H1 (cell line): ENCODE data around the gene PPP4R3A. TPM values are rescaled to one million over a fixed set of nuclear protein-coding genes. Genes with fewer than 3 reads are reported as not detected.

ENCODE experiments used
- CTCF ChIA-PET: fragments of 300-600 bp; sonication (Branson Sonifier 250); formaldehyde crosslinking; loops from one replicate; lab custom pipeline; 2021; ENCODE audit not compliant: partially characterized antibody; lab: Charles Lee
- POLR2A ChIA-PET: fragments of 300-600 bp; sonication (Branson Sonifier 250); formaldehyde crosslinking; loops from one replicate; lab custom pipeline; 2021; ENCODE audit warnings: inconsistent platforms; ENCODE audit not compliant: partially characterized antibody; lab: Charles Lee
- DNase-seq, 2 experiments: peaks; one replicate each; pipeline versions ENCODE4 v3.0.0 to v3.0.0-alpha.2; 2010 to 2022; ENCODE audit warnings: low spot score in 2 of 2, low read depth in 1 of 2, mixed read lengths in 1 of 2
- FAIRE-seq: peaks from 2 replicates; lab custom pipeline; 2011; peaks lifted over from hg19 to GRCh38; lab: Jason Lieb, UNC
- H2AFZ ChIP-seq: 2 replicates; pipeline ENCODE4 v1.8.1; 2012; ENCODE audit warnings: low read length, inconsistent platforms
- H2AK5ac ChIP-seq: 2 replicates; pipeline ENCODE4 v1.6.1; 2013; ENCODE audit warnings: low read depth, low read length
- H2BK120ac ChIP-seq: replicated peaks from 2 replicates; pipeline ENCODE3; 2013; ENCODE audit warnings: low read depth, low read length, inconsistent platforms
- H2BK12ac ChIP-seq: 2 replicates; pipeline ENCODE4 v1.6.1; 2013; ENCODE audit warnings: low read depth, low read length
- H2BK15ac ChIP-seq: 2 replicates; pipeline ENCODE4 v1.6.1; 2013; ENCODE audit warnings: low read length
- H2BK20ac ChIP-seq: 2 replicates; pipeline ENCODE4 v1.6.1; 2013; ENCODE audit warnings: low read length
- H2BK5ac ChIP-seq: 2 replicates; pipeline ENCODE4 v1.6.1; 2013; ENCODE audit warnings: low read depth, low read length
- H3K14ac ChIP-seq: 2 replicates; pipeline ENCODE4 v1.6.1; 2013; ENCODE audit warnings: inconsistent platforms; ENCODE audit not compliant: insufficient read length
- H3K18ac ChIP-seq: 2 replicates; pipeline ENCODE4 v1.6.1; 2013; ENCODE audit warnings: low read length; ENCODE audit errors: extremely low read depth
- H3K23ac ChIP-seq: 2 replicates; pipeline ENCODE4 v1.6.1; 2013; ENCODE audit warnings: inconsistent platforms; ENCODE audit not compliant: insufficient read length
- H3K23me2 ChIP-seq: 2 replicates; pipeline ENCODE4 v1.6.1; 2013; ENCODE audit warnings: low read depth, low read length
- H3K27ac ChIP-seq: 2 replicates; pipeline ENCODE4 v1.6.1; 2011; ENCODE audit warnings: low read depth, low read length, inconsistent platforms
- H3K27me3 ChIP-seq, 4 experiments: replicated peaks in 1 of 4; 1 replicate in 1 of 4; 2 replicates in 3 of 4; pipeline versions ENCODE4 v1.6.1 to v1.8.1; 2011 to 2013; ENCODE audit warnings: low read length in 3 of 4, mild to moderate bottlenecking in 3 of 4, inconsistent platforms in 2 of 4, mixed read lengths in 2 of 4, moderate library complexity in 1 of 4; ENCODE audit not compliant: control insufficient read depth in 3 of 4, insufficient read depth in 3 of 4; ENCODE audit errors: extremely low read depth in 1 of 4
- H3K36me3 ChIP-seq, 4 experiments: 2 replicates each; pipeline versions ENCODE4 v1.6.1 to v1.8.1; 2011 to 2013; ENCODE audit warnings: mild to moderate bottlenecking in 4 of 4, low read length in 3 of 4, moderate library complexity in 2 of 4, control low read depth in 1 of 4, inconsistent platforms in 1 of 4; ENCODE audit not compliant: insufficient read depth in 4 of 4, control insufficient read depth in 2 of 4
- H3K4ac ChIP-seq: replicated peaks from 2 replicates; pipeline ENCODE3; 2013; ENCODE audit warnings: low read length, low read depth, mixed read lengths, inconsistent platforms; ENCODE audit not compliant: insufficient read length
- H3K4me1 ChIP-seq, 4 experiments: replicated peaks in 1 of 4; 1 replicate in 1 of 4; 2 replicates in 3 of 4; pipeline versions ENCODE4 v1.6.1 to v1.8.1; 2011 to 2013; ENCODE audit warnings: low read length in 3 of 4, inconsistent platforms in 2 of 4, mixed read lengths in 1 of 4; ENCODE audit not compliant: insufficient read depth in 4 of 4, control insufficient read depth in 3 of 4
- H3K4me2 ChIP-seq, 2 experiments: 2 replicates each; pipeline versions ENCODE4 v1.6.1 to v1.8.1; 2011 to 2013; ENCODE audit warnings: low read depth in 2 of 2, low read length in 2 of 2, control low read depth in 1 of 2, inconsistent platforms in 1 of 2, mild to moderate bottlenecking in 1 of 2; ENCODE audit not compliant: insufficient read depth in 1 of 2
- H3K4me3 ChIP-seq, 4 experiments: fragments of 200-600, 300-600 bp in 1 of 4; sonication (generic), shearing (Covaris generic), sonication (Bioruptor Twin) in 1 of 4; 2 replicates each; pipeline versions ENCODE4 v1.5.1 to v1.8.1; 2011 to 2016; ENCODE audit warnings: low read length in 4 of 4, low read depth in 3 of 4, control low read depth in 2 of 4, inconsistent platforms in 2 of 4, mild to moderate bottlenecking in 2 of 4, mixed read lengths in 1 of 4, moderate library complexity in 1 of 4; ENCODE audit not compliant: insufficient read depth in 2 of 4; ENCODE audit errors: extremely low read depth in 1 of 4
- H3K56ac ChIP-seq: replicated peaks from 2 replicates; pipeline ENCODE3; 2013; ENCODE audit warnings: low read depth, mild to moderate bottlenecking, mixed read lengths, low read length, inconsistent platforms; ENCODE audit not compliant: insufficient read length
- H3K79me1 ChIP-seq: 2 replicates; pipeline ENCODE4 v1.6.1; 2013; ENCODE audit warnings: low read depth, low read length, control low read depth
- H3K79me2 ChIP-seq, 2 experiments: 2 replicates each; pipeline versions ENCODE4 v1.6.1 to v1.8.1; 2012 to 2013; ENCODE audit warnings: low read length in 2 of 2, mild to moderate bottlenecking in 2 of 2, inconsistent platforms in 1 of 2; ENCODE audit not compliant: insufficient read depth in 2 of 2, control insufficient read depth in 1 of 2
- H3K9ac ChIP-seq, 4 experiments: replicated peaks in 1 of 4; 1 replicate in 1 of 4; 2 replicates in 3 of 4; pipeline versions ENCODE4 v1.6.1 to v1.8.1; 2011 to 2013; ENCODE audit warnings: low read depth in 3 of 4, low read length in 3 of 4, control low read depth in 2 of 4, mild to moderate bottlenecking in 2 of 4, moderate library complexity in 2 of 4, inconsistent platforms in 1 of 4; ENCODE audit errors: extremely low read depth in 1 of 4
- H3K9me3 ChIP-seq, 2 experiments: 2 replicates each; pipeline versions ENCODE4 v1.6.1 to v1.8.1; 2012 to 2013; ENCODE audit warnings: mild to moderate bottlenecking in 2 of 2, moderate library complexity in 2 of 2, control low read depth in 1 of 2, inconsistent platforms in 1 of 2, low read depth in 1 of 2, low read length in 1 of 2, mixed read lengths in 1 of 2; ENCODE audit not compliant: insufficient read depth in 2 of 2
- H4K20me1 ChIP-seq, 2 experiments: replicated peaks in 1 of 2; 2 replicates each; pipeline versions ENCODE3 to v1.8.1; 2011 to 2013; ENCODE audit warnings: inconsistent platforms in 2 of 2, low read length in 2 of 2, mild to moderate bottlenecking in 1 of 2; ENCODE audit not compliant: insufficient read depth in 2 of 2, control insufficient read depth in 1 of 2
- H4K5ac ChIP-seq: 2 replicates; pipeline ENCODE4 v1.6.1; 2013; ENCODE audit warnings: low read length, low read depth, mixed read lengths, inconsistent platforms; ENCODE audit not compliant: insufficient read length
- H4K8ac ChIP-seq: 2 replicates; pipeline ENCODE4 v1.8.0; 2013; ENCODE audit warnings: mild to moderate bottlenecking, moderate library complexity, low read length, inconsistent platforms; ENCODE audit not compliant: insufficient read depth; ENCODE audit errors: extremely low read depth
- H4K91ac ChIP-seq: replicated peaks from 2 replicates; pipeline ENCODE3; 2013; ENCODE audit warnings: low read length, mixed read lengths, inconsistent platforms; ENCODE audit not compliant: insufficient read length
- WGBS, 2 experiments: shearing (Covaris generic) in 1 of 2; methylation state at CpG; one replicate each; pipeline versions ENCODE4 v1.1.6 to v1.1.7; 2013 to 2015; ENCODE audit warnings: low lambda C conversion rate in 2 of 2, mixed read lengths in 2 of 2, inconsistent platforms in 1 of 2, low coverage in 1 of 2, missing lambda C conversion rate in 1 of 2; ENCODE audit not compliant: insufficient replicate concordance in 2 of 2, insufficient coverage in 1 of 2, insufficient read length in 1 of 2; ENCODE audit errors: extremely low coverage in 1 of 2, missing lambda C conversion rate in 1 of 2; 5-methylcytosine and 5-hydroxymethylcytosine counted together
- polyA plus RNA-seq, 7 experiments: library from polyadenylated mRNA; depleted of rRNA in 3 of 7; stranded (reverse) in 5 of 7; unstranded in 2 of 7; fragments of >200 nt in 5 of 7; fragments of 200-250 nt in 2 of 7; gene quantifications; 1 replicate in 5 of 7; 2 replicates in 1 of 7; 4 replicates in 1 of 7; pipeline versions ENCODE4 v1.2.1 to v1.2.3, GENCODE V29; 2011 to 2013; ENCODE audit warnings: missing spikeins in 2 of 7, mixed read lengths in 2 of 7
- total RNA-seq: library from RNA; stranded (reverse); fragmentation: NEBNext Ultra II Directional; extraction: Animal tissue kit (Norgen Biotek cat#: 25700); gene quantifications from 2 replicates; pipeline ENCODE4 v1.2.1, GENCODE V29; 2021

PPP4R3A gene
- total and polyA plus RNA-seq, 2 of the 8 experiments (the other 6 are each of a cell fraction or from before 2014, with no cell fraction given), result 31.7 to 122 TPM

GRCh38 chr14:91536327-91536726 lies 26.2 kb upstream of the PPP4R3A start:
- H2BK20ac ChIP-seq, result no peak overlapping the region
- no peak overlapping the region for H3K4me2 ChIP-seq
- DNase-seq, result no peak
- H2BK15ac ChIP-seq, result no peak overlapping the region
- no peak overlapping the region for H2BK12ac ChIP-seq
- H3K4me1 ChIP-seq, result no peaks in the 10 kb centered on the region
- ChIA-PET CTCF (interaction anchor here (0.9 to 1.8 kb wide), 4 partner anchors 10 to 356 kb away, joined by 3 to 4 read pairs (median 3); no protein-coding TSS in a partner anchor), POLR2A (no interaction called here)
- H3K9me3 ChIP-seq, result peaks cover 0 to 11% of the 10 kb centered on the region in 2 experiments; a peak in 1 of 4 replicates
- H3K23me2 ChIP-seq, result no peaks in the 10 kb centered on the region
- H2AFZ ChIP-seq, result peak overlapping the region; percentile 85
- no peak overlapping the region for H4K5ac ChIP-seq
- no peak overlapping the region for H2BK120ac ChIP-seq
- no peak overlapping the region for H2BK5ac ChIP-seq
- no peak overlapping the region for H3K23ac ChIP-seq
- H4K20me1 ChIP-seq, result no peaks in the 10 kb centered on the region
- no peak overlapping the region for H3K18ac ChIP-seq
- H3K79me2 ChIP-seq, result no peaks in the 10 kb centered on the region
- H3K9ac ChIP-seq, result no peak overlapping the region
- no peak overlapping the region for H3K27ac ChIP-seq
- no peaks in the 10 kb centered on the region for H3K27me3 ChIP-seq
- FAIRE-seq, result no peak
- H3K79me1 ChIP-seq, result no peaks in the 10 kb centered on the region
- no peak overlapping the region for H4K91ac ChIP-seq
- H2AK5ac ChIP-seq, result no peak overlapping the region
- no peak overlapping the region for H4K8ac ChIP-seq
- WGBS, 2 experiments, result 85% methylated on average over 3 of the region's 3 CpGs; no CpG with 5 or more reads in 1 of the 2 experiments
- H3K14ac ChIP-seq, result no peak overlapping the region
- H3K36me3 ChIP-seq, result no peaks in the 10 kb centered on the region
- H3K4me3 ChIP-seq, result no peak overlapping the region
- no peak overlapping the region for H3K56ac ChIP-seq
- no peak overlapping the region for H3K4ac ChIP-seq
